ENCODE measurements around the gene TRIB2. TPM values are rescaled to one million over a fixed set of nuclear protein-coding genes. Genes with fewer than 3 reads are reported as not detected.

TRIB2 gene
- total RNA-seq, 1 donor, result 79.6 TPM

- Histone ChIP-seq H3K27me3 (ENCODE audit: insufficient read depth, low read length) (no peaks in the 10 kb centered on the region), H4K20me1 (ENCODE audit: insufficient read depth, low read length) (no peaks in the 10 kb centered on the region), H3K79me2 (ENCODE audit: insufficient read depth, low read length) (no peaks in the 10 kb centered on the region), H3K27ac (ENCODE audit: low read depth, low read length) (peak overlapping the region; percentile 66), H3K9me3 (ENCODE audit: low read depth, low read length) (no peaks in the 10 kb centered on the region), H2AFZ (ENCODE audit: low read length) (no peak overlapping the region), H3K4me2 (ENCODE audit: insufficient read depth, low read length) (no peak overlapping the region), H3K4me1 (ENCODE audit: insufficient read depth, low read length) (peaks cover 75% of the 10 kb centered on the region), H3K36me3 (ENCODE audit: insufficient read depth, low read length) (no peaks in the 10 kb centered on the region), H3K4me3 (ENCODE audit: insufficient read depth, low read length) (no peak overlapping the region)
- TF ChIP-seq, protein P1, sequence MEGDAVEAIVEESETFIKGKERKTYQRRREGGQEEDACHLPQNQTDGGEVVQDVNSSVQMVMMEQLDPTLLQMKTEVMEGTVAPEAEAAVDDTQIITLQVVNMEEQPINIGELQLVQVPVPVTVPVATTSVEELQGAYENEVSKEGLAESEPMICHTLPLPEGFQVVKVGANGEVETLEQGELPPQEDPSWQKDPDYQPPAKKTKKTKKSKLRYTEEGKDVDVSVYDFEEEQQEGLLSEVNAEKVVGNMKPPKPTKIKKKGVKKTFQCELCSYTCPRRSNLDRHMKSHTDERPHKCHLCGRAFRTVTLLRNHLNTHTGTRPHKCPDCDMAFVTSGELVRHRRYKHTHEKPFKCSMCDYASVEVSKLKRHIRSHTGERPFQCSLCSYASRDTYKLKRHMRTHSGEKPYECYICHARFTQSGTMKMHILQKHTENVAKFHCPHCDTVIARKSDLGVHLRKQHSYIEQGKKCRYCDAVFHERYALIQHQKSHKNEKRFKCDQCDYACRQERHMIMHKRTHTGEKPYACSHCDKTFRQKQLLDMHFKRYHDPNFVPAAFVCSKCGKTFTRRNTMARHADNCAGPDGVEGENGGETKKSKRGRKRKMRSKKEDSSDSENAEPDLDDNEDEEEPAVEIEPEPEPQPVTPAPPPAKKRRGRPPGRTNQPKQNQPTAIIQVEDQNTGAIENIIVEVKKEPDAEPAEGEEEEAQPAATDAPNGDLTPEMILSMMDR (IDR thresholded peaks at IDR 0.05; ENCODE audit: extremely low read depth, low read depth, low read length), result no peak
- DNase-seq (ENCODE audit: insufficient read length, low spot score, missing footprints), result no peak
Observed at GRCh38 chr2:12762337-12762736, 45.6 kb downstream of the TRIB2 start.

DNA sequence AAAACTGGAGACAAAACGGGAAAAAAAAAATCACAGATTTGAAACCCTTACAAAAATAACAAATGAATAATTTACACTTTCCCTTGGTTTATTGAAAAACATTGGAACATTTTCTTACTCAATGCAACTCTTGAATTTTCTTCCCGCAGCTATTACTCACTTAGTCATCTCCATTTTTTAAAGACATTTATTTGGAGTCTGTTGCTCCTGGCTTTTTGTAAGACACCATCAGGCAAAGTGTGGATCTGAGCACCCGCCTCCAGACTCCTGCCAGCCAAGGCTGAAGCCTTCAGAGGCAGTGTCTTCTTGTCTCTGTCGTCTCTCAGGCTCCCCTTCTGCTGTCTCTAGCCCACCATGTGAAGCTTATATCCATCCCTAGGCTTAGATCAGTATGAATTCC is 46.2 kb downstream of the TRIB2 start:
- Histone ChIP-seq H3K4me2 (ENCODE audit: insufficient read depth, low read length) (peak overlapping the region; percentile 20), H4K20me1 (ENCODE audit: insufficient read depth, low read length) (no peaks in the 10 kb centered on the region), H3K9me3 (ENCODE audit: low read depth, low read length) (no peaks in the 10 kb centered on the region), H3K27me3 (ENCODE audit: insufficient read depth, low read length) (no peaks in the 10 kb centered on the region), H3K27ac (ENCODE audit: low read depth, low read length) (peak overlapping the region; percentile 66), H3K4me3 (ENCODE audit: insufficient read depth, low read length) (no peak overlapping the region), H3K4me1 (ENCODE audit: insufficient read depth, low read length) (peaks cover 75% of the 10 kb centered on the region), H3K79me2 (ENCODE audit: insufficient read depth, low read length) (no peaks in the 10 kb centered on the region), H3K36me3 (ENCODE audit: insufficient read depth, low read length) (no peaks in the 10 kb centered on the region), H2AFZ (ENCODE audit: low read length) (peak overlapping the region; percentile 80)
- no peak for DNase-seq (ENCODE audit: insufficient read length, low spot score, missing footprints)
- TF ChIP-seq, protein P1 (IDR thresholded peaks at IDR 0.05; ENCODE audit: extremely low read depth, low read depth, low read length), result no peak

DNA sequence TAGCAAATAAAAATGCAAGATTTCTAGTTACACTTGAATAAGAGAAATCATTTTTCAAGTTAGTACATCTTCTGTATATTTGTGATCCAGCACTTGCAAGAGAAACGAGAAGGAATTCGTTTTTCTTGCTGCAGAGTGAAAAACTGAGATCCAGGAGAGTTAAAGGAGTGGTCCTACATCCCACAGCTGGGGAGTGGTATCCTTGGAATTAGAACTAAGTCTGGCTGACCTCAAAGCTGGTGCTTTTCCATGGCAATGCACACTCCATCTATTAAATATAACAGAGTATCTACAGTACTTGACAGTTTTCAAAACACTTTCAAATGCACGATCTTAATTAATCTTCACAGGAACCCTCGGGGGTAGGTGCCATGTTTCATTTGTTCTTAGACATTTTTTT is 46.8 kb downstream of the TRIB2 start:
- Histone ChIP-seq H3K9me3 (ENCODE audit: low read depth, low read length) (no peaks in the 10 kb centered on the region), H3K4me2 (ENCODE audit: insufficient read depth, low read length) (peak overlapping the region; percentile 20), H3K27me3 (ENCODE audit: insufficient read depth, low read length) (no peaks in the 10 kb centered on the region), H3K4me1 (ENCODE audit: insufficient read depth, low read length) (peaks cover 75% of the 10 kb centered on the region), H3K4me3 (ENCODE audit: insufficient read depth, low read length) (no peak overlapping the region), H3K36me3 (ENCODE audit: insufficient read depth, low read length) (no peaks in the 10 kb centered on the region), H3K27ac (ENCODE audit: low read depth, low read length) (peak overlapping the region; percentile 66), H3K79me2 (ENCODE audit: insufficient read depth, low read length) (no peaks in the 10 kb centered on the region), H2AFZ (ENCODE audit: low read length) (peak overlapping the region; percentile 80), H4K20me1 (ENCODE audit: insufficient read depth, low read length) (no peaks in the 10 kb centered on the region)
- TF ChIP-seq, protein P1 (IDR thresholded peaks at IDR 0.05; ENCODE audit: extremely low read depth, low read depth, low read length), result no peak
- DNase-seq (ENCODE audit: insufficient read length, low spot score, missing footprints), result no peak

DNA sequence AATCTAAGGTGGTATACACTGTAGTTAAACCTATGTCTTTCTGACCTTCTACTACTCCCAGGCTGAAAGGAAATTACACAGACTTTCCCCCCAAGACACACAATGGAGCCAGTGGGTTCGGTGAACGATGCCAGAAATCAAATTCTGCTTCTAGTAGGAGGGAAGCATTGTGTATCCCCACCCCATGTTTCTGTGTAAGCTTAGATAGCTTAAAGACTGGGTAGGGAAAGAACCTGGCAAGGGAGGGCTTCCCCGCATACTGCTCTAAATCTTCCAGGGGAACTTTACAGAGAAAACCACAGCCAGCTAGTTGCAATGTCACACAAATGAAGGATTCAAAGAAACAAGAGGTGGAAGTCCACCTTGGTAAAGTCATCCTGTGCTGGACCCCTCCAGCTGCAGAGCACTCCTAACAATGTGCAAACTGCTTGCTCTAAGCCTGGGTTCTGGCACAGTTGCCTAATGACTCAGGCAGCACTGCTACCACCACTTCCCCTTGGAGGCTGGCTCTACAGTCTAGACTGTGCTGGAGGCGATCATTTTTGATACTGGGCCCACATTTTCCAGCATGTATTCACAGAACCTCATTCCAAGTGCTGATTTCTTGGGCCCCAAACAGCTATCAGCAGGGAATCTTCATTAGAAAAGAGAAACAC is 47.5 kb downstream of the TRIB2 start:
- Histone ChIP-seq H3K4me2 (ENCODE audit: insufficient read depth, low read length) (no peak overlapping the region), H3K79me2 (ENCODE audit: insufficient read depth, low read length) (no peaks in the 10 kb centered on the region), H3K4me1 (ENCODE audit: insufficient read depth, low read length) (peaks cover 69% of the 10 kb centered on the region), H2AFZ (ENCODE audit: low read length) (no peak overlapping the region), H3K9me3 (ENCODE audit: low read depth, low read length) (no peaks in the 10 kb centered on the region), H3K27ac (ENCODE audit: low read depth, low read length) (peak overlapping the region; percentile 66), H4K20me1 (ENCODE audit: insufficient read depth, low read length) (no peaks in the 10 kb centered on the region), H3K27me3 (ENCODE audit: insufficient read depth, low read length) (no peaks in the 10 kb centered on the region), H3K36me3 (ENCODE audit: insufficient read depth, low read length) (no peaks in the 10 kb centered on the region), H3K4me3 (ENCODE audit: insufficient read depth, low read length) (no peak overlapping the region)
- DNase-seq (ENCODE audit: insufficient read length, low spot score, missing footprints), result peak; percentile 88
- TF ChIP-seq, protein P1 (IDR thresholded peaks at IDR 0.05; ENCODE audit: extremely low read depth, low read depth, low read length), result no peak

Measured in osteoblast (primary cell).